Measurements from ENCODE around the gene SBK1.

- TF ChIP-seq CTCF (IDR thresholded peaks at IDR 0.05 in 2 of 3, conservative IDR thresholded peaks at IDR 0.05 in 1 of 3; ENCODE audit: control insufficient read depth in 2 of 3, extremely low read depth in 1 of 3, insufficient read depth in 1 of 3, low read depth in 3 of 3, low read length in 3 of 3) (no peak), ZBTB33 (IDR thresholded peaks at IDR 0.05) (no peak), POU2F2 (IDR thresholded peaks at IDR 0.05; ENCODE audit: borderline replicate concordance, low read depth, low read length) (no peak), PBX3 (IDR thresholded peaks at IDR 0.05; ENCODE audit: insufficient replicate concordance, low read depth, low read length) (no peak), PRDM15 (CRISPR knock-in tag; IDR thresholded peaks at IDR 0.05) (no peak), DPF2 (IDR thresholded peaks at IDR 0.05) (no peak), JUND (IDR thresholded peaks at IDR 0.05; ENCODE audit: low read depth, low read length) (no peak), USF2 (IDR thresholded peaks at IDR 0.05; ENCODE audit: borderline replicate concordance, low read depth, low read length) (no peak), MYC (IDR thresholded peaks at IDR 0.05; ENCODE audit: insufficient read depth, insufficient read length, insufficient replicate concordance, low read length, severe bottlenecking) (no peak), JUNB (IDR thresholded peaks at IDR 0.05) (no peak)
These were observed 9.2 kb upstream of the SBK1 start for GRCh38 chr16:28283173-28283572.

All from GM12878 (cell line).